Prostate gland (tissue), 2 donors: ENCODE data around the gene RSU1. TPM values are rescaled to one million over a fixed set of nuclear protein-coding genes. Genes with fewer than 3 reads are reported as not detected.

Experiments
- DNase-seq: peaks from one replicate; pipeline ENCODE4 v3.0.0-alpha.2; 2019; ENCODE audit warnings: low spot score
- H3K27ac ChIP-seq, 2 donors: fragments of 200-600 bp; sonication (generic); 2 replicates each; pipeline ENCODE4 v1.5.1; 2017 to 2019
- H3K27me3 ChIP-seq: fragments of 200-600 bp; sonication (generic); replicated peaks from 2 replicates; pipeline ENCODE4 v1.5.1; 2019; ENCODE audit not compliant: insufficient read depth
- H3K36me3 ChIP-seq, 2 donors: fragments of 200-600 bp; sonication (generic); 1 replicate in 1 of 2; 2 replicates in 1 of 2; pipeline versions ENCODE4 v1.5.1 to v1.8.1; 2017 to 2019
- H3K4me1 ChIP-seq: fragments of 200-600 bp; sonication (generic); replicated peaks from 2 replicates; pipeline ENCODE4 v1.5.1; 2019
- H3K4me3 ChIP-seq, 2 donors: fragments of 200-600 bp; sonication (generic); 2 replicates each; pipeline ENCODE4 v1.5.1; 2017 to 2019
- H3K9me3 ChIP-seq: fragments of 200-600 bp; sonication (generic); 2 replicates; pipeline ENCODE4 v1.5.1; 2017
- CTCF ChIP-seq, 4 experiments: fragments of 200-600 bp in 2 of 4; fragments of 450-650 bp in 2 of 4; sonication (generic) in 2 of 4; IDR thresholded peaks; 1 replicate in 3 of 4; 2 replicates in 1 of 4; pipeline ENCODE4 v1.5.1; 2016 to 2019; ENCODE audit warnings: antibody characterized with exemption in 4 of 4, mild to moderate bottlenecking in 2 of 4, moderate library complexity in 2 of 4
- POLR2A ChIP-seq: fragments of 450-650 bp; IDR thresholded peaks from one replicate; pipeline ENCODE4 v1.6.1; 2016; ENCODE audit warnings: antibody characterized with exemption, mild to moderate bottlenecking
- POLR2AphosphoS5 ChIP-seq: sonication (generic); formaldehyde crosslinking; IDR thresholded peaks from one replicate; pipeline ENCODE4 v1.6.1; 2017; ENCODE audit warnings: antibody characterized with exemption
- WGBS: methylation state at CpG from one replicate; pipeline ENCODE4 v1.1.5; 2018; 5-methylcytosine and 5-hydroxymethylcytosine counted together
- intact Hi-C: fragments of 100-400 bp; cut with DNase I; formaldehyde crosslinking; loops from one replicate; pipeline ENCODE4 v1.14.2; 2022
- total RNA-seq, 2 donors: library from RNA; depleted of rRNA; stranded (reverse); fragments of >200 nt; gene quantifications; one replicate each; pipeline ENCODE4 v1.1.0, GENCODE V29; 2016

The RSU1 gene
- total RNA-seq, 2 donors from 2014 or later: 32.2 to 49.3 TPM

- intact Hi-C loops: no loop called here
- WGBS: 85% methylated on average over 9 of the region's 9 CpGs
- Histone ChIP-seq H3K4me3 (no peak overlapping the region), H3K4me1 (no peaks in the 10 kb centered on the region), H3K27ac (no peak overlapping the region), H3K9me3 (no peaks in the 10 kb centered on the region), H3K36me3 (no peaks in the 10 kb centered on the region), H3K27me3 (no peaks in the 10 kb centered on the region)
- TF ChIP-seq POLR2A (no peak), CTCF (IDR thresholded peaks at IDR 0.05) (no peak), POLR2AphosphoS5 (no peak)
- DNase-seq: no peak
Observed at GRCh38 chr10:16674147-16674703, 143.0 kb downstream of the RSU1 start.

GRCh38 chr10:16673443-16673842 is 143.8 kb downstream of the RSU1 start:
- 69% methylated on average over 6 of the region's 6 CpGs for WGBS
- TF ChIP-seq POLR2AphosphoS5: no peak
- TF ChIP-seq CTCF (IDR thresholded peaks at IDR 0.05): no peak
- no peak for TF ChIP-seq POLR2A
- Histone ChIP-seq H3K4me1 (no peaks in the 10 kb centered on the region), H3K4me3 (no peak overlapping the region), H3K27ac (no peak overlapping the region), H3K9me3 (no peaks in the 10 kb centered on the region), H3K36me3 (no peaks in the 10 kb centered on the region), H3K27me3 (no peaks in the 10 kb centered on the region)
- DNase-seq: no peak
- intact Hi-C loops: no loop called here

GRCh38 chr10:16663444-16663843 is 153.8 kb downstream of the RSU1 start:
- TF ChIP-seq POLR2A: no peak
- TF ChIP-seq CTCF (IDR thresholded peaks at IDR 0.05): no peak
- no peak for TF ChIP-seq POLR2AphosphoS5
- no peaks in the 10 kb centered on the region for H3K9me3 ChIP-seq
- H3K27ac ChIP-seq: no peak overlapping the region
- H3K4me1 ChIP-seq: no peaks in the 10 kb centered on the region
- DNase-seq: no peak
- WGBS: 89% methylated on average over 7 of the region's 7 CpGs
- no peaks in the 10 kb centered on the region for H3K27me3 ChIP-seq
- H3K36me3 ChIP-seq: no peaks in the 10 kb centered on the region
- intact Hi-C loops: no loop called here
- H3K4me3 ChIP-seq: no peak overlapping the region

GRCh38 chr10:16662923-16663322 is 154.3 kb downstream of the RSU1 start:
- WGBS: 88% methylated on average over 7 of the region's 7 CpGs
- DNase-seq: no peak
- Histone ChIP-seq H3K27ac (no peak overlapping the region), H3K36me3 (no peaks in the 10 kb centered on the region), H3K27me3 (no peaks in the 10 kb centered on the region), H3K4me3 (no peak overlapping the region), H3K9me3 (no peaks in the 10 kb centered on the region), H3K4me1 (no peaks in the 10 kb centered on the region)
- intact Hi-C loops: no loop called here
- TF ChIP-seq POLR2A: no peak
- no peak for TF ChIP-seq POLR2AphosphoS5
- TF ChIP-seq CTCF (IDR thresholded peaks at IDR 0.05): no peak

GRCh38 chr10:16656895-16657294 is 160.3 kb downstream of the RSU1 start:
- intact Hi-C loops: no loop called here
- Histone ChIP-seq H3K27ac (no peak overlapping the region), H3K4me1 (no peaks in the 10 kb centered on the region), H3K4me3 (no peak overlapping the region), H3K36me3 (no peaks in the 10 kb centered on the region), H3K27me3 (no peaks in the 10 kb centered on the region), H3K9me3 (no peaks in the 10 kb centered on the region)
- no peak for DNase-seq
- WGBS: 69% methylated on average over 3 of the region's 3 CpGs
- TF ChIP-seq CTCF (IDR thresholded peaks at IDR 0.05) (no peak), POLR2AphosphoS5 (no peak), POLR2A (no peak)
